Stimulated activated CD4-positive, alpha-beta T cell treated with anti-CD3 and anti-CD28 coated beads, Interleukin-1b, Interleukin-23, amount 100 ng/mL, for 1 hour (primary cell): ENCODE measurements around the gene SLC6A2.
"Not testable (repeated sequence)": the region's sequence is repeated elsewhere in the genome, so short reads cannot be mapped to it uniquely, and the experiment has no call there.

Experiments
- DNase-seq, 2 donors: peaks; one replicate each; pipeline ENCODE4 v3.0.0-alpha.2; 2020; ENCODE audit warnings: low read depth in 2 of 2

The SLC6A2 gene

GRCh38 chr16:55711959-55712876 lies 56.4 kb downstream of the SLC6A2 start:
- DNase-seq: peak; percentile 4 to 48

- DNase-seq: no peak
Observed at GRCh38 chr16:55713103-55713502, 57.3 kb downstream of the SLC6A2 start.

- DNase-seq: no peak
Observed at GRCh38 chr16:55717326-55717725, 61.5 kb downstream of the SLC6A2 start.

GRCh38 chr16:55725055-55725777 lies 69.4 kb downstream of the SLC6A2 start:
- no peak for DNase-seq

- no peak for DNase-seq
Observed at GRCh38 chr16:55728797-55729196, 73.0 kb downstream of the SLC6A2 start.

- no peak for DNase-seq
Observed at GRCh38 chr16:55730115-55730514, 74.3 kb downstream of the SLC6A2 start.

GRCh38 chr16:55732496-55732895 lies 76.7 kb downstream of the SLC6A2 start:
- no peak for DNase-seq

- DNase-seq: no peak
Observed at GRCh38 chr16:55734665-55735064, 78.9 kb downstream of the SLC6A2 start.

- no peak for DNase-seq
Observed at GRCh38 chr16:55735120-55735781, 79.5 kb downstream of the SLC6A2 start.

GRCh38 chr16:55736671-55737070 lies 80.9 kb downstream of the SLC6A2 start:
- DNase-seq: no peak

- no peak for DNase-seq
Observed at GRCh38 chr16:55737318-55737717, 81.5 kb downstream of the SLC6A2 start.

- DNase-seq: no peak
Observed at GRCh38 chr16:55737966-55738365, 82.2 kb downstream of the SLC6A2 start.

- no peak for DNase-seq
Observed at GRCh38 chr16:55746081-55746480, 90.3 kb downstream of the SLC6A2 start.

- DNase-seq: no peak
Observed at GRCh38 chr16:55747785-55748184, 92.0 kb downstream of the SLC6A2 start.

- DNase-seq: not testable (repeated sequence)
Observed at GRCh38 chr16:55752465-55753144, 96.8 kb downstream of the SLC6A2 start.

- not testable (repeated sequence) for DNase-seq
Observed at GRCh38 chr16:55753145-55753631, 97.4 kb downstream of the SLC6A2 start.
